SH-SY5Y (cell line): ENCODE data around the gene SETD4.

Source experiments
- GATA2 ChIP-seq: IDR thresholded peaks from 2 replicates; pipeline ENCODE4 v1.6.1; 2011; ENCODE audit warnings: mild to moderate bottlenecking, low read depth, low read length
- GATA3 ChIP-seq: IDR thresholded peaks from 2 replicates; pipeline ENCODE4 v1.6.1; 2011; ENCODE audit warnings: low read depth, mild to moderate bottlenecking, low read length, moderate library complexity

GRCh38 chr21:36103434-36103833 is 43.1 kb upstream of the SETD4 start:
- TF ChIP-seq GATA2 (no peak), GATA3 (no peak)
